ENCODE results near the gene OGFRL1. TPM values are rescaled to one million over a fixed set of nuclear protein-coding genes. Genes with fewer than 3 reads are reported as not detected.

OGFRL1 gene
- total and polyA plus RNA-seq, 4 donors: 0.71 to 9.3 (median 3.3) TPM

DNA sequence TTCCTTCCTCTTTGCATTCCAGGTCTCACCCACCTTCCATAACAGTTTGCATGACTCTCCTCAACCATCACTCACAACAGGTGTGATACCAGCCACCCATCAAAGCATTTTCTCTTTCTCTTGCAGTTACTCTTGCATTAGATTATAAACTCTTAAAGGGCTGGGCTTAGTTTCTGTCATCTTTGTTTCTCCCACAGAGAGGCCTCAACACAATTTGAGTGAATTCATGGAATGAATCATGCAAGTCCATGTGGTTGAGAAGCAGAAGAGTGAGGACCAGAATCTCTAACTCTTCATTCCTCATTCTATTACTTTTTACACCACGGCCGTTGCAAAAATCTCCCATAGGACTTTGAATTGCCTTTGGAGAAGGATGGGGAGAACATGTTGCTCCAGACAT lies 31.4 kb downstream of the OGFRL1 start (continued):
- TF ChIP-seq ZBTB33 (IDR thresholded peaks at IDR 0.05): no peak
- TF ChIP-seq RAD21 (IDR thresholded peaks at IDR 0.05): no peak
- no peak for TF ChIP-seq FOXA1 (IDR thresholded peaks at IDR 0.05)
- no peak for TF ChIP-seq RXRA (IDR thresholded peaks at IDR 0.05)
- no peak for TF ChIP-seq JUND (IDR thresholded peaks at IDR 0.05)
- TF ChIP-seq TAF1 (conservative IDR thresholded peaks at IDR 0.05): no peak
- TF ChIP-seq FOXA2 (IDR thresholded peaks at IDR 0.05): no peak
- TF ChIP-seq YY1 (IDR thresholded peaks at IDR 0.05): no peak

- no peak overlapping the region for H3K9ac ChIP-seq (ENCODE audit: low read depth in 1 of 2, low read length in 2 of 2)
- H3K27me3 ChIP-seq (ENCODE audit: control insufficient read depth in 4 of 4, insufficient read depth in 4 of 4, low read length in 3 of 4): no peaks in the 10 kb centered on the region
- H3K9me3 ChIP-seq (ENCODE audit: control insufficient read depth in 4 of 4, low read length in 3 of 4): no peaks in the 10 kb centered on the region
- no peak for DNase-seq (ENCODE audit: low spot score)
- peaks cover 0 to 3% (median 1%) of the 10 kb centered on the region in 4 donors for H3K4me1 ChIP-seq (ENCODE audit: control insufficient read depth in 4 of 4, insufficient read depth in 4 of 4, low read length in 3 of 4)
- no peak overlapping the region for H3K4me3 ChIP-seq (ENCODE audit: low read depth in 1 of 3, low read length in 3 of 3)
- no peaks in the 10 kb centered on the region for H3K36me3 ChIP-seq (ENCODE audit: control insufficient read depth in 4 of 4, insufficient read depth in 3 of 4, low read depth in 1 of 4, low read length in 3 of 4)
- no peak overlapping the region for H3K27ac ChIP-seq (ENCODE audit: low read depth in 1 of 2, low read length in 2 of 2)
- TF ChIP-seq RAD21 (IDR thresholded peaks at IDR 0.05) (no peak), FOXA2 (IDR thresholded peaks at IDR 0.05) (peak; percentile 26), ATF3 (IDR thresholded peaks at IDR 0.05) (no peak), MAX (IDR thresholded peaks at IDR 0.05) (no peak)
These were observed 32.7 kb downstream of the OGFRL1 start for GRCh38 chr6:71321314-71321713.

GRCh38 chr6:71324194-71324785 lies 35.7 kb downstream of the OGFRL1 start:
- DNase-seq (ENCODE audit: low spot score): no peak
- no peak overlapping the region for H3K9ac ChIP-seq (ENCODE audit: low read depth in 1 of 2, low read length in 2 of 2)
- TF ChIP-seq TAF1 (conservative IDR thresholded peaks at IDR 0.05): no peak
- TF ChIP-seq MAX (IDR thresholded peaks at IDR 0.05): no peak
- no peak for TF ChIP-seq YY1 (IDR thresholded peaks at IDR 0.05)
- TF ChIP-seq ZBTB33 (IDR thresholded peaks at IDR 0.05): no peak
- no peak for TF ChIP-seq RAD21 (IDR thresholded peaks at IDR 0.05)
- TF ChIP-seq ATF3 (IDR thresholded peaks at IDR 0.05): no peak
- TF ChIP-seq EGR1 (IDR thresholded peaks at IDR 0.05; ENCODE audit: low read depth in 2 of 2): no peak
- TF ChIP-seq NR2F2 (IDR thresholded peaks at IDR 0.05): no peak
- TF ChIP-seq, protein P1, sequence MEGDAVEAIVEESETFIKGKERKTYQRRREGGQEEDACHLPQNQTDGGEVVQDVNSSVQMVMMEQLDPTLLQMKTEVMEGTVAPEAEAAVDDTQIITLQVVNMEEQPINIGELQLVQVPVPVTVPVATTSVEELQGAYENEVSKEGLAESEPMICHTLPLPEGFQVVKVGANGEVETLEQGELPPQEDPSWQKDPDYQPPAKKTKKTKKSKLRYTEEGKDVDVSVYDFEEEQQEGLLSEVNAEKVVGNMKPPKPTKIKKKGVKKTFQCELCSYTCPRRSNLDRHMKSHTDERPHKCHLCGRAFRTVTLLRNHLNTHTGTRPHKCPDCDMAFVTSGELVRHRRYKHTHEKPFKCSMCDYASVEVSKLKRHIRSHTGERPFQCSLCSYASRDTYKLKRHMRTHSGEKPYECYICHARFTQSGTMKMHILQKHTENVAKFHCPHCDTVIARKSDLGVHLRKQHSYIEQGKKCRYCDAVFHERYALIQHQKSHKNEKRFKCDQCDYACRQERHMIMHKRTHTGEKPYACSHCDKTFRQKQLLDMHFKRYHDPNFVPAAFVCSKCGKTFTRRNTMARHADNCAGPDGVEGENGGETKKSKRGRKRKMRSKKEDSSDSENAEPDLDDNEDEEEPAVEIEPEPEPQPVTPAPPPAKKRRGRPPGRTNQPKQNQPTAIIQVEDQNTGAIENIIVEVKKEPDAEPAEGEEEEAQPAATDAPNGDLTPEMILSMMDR (IDR thresholded peaks at IDR 0.05; ENCODE audit: low read depth, low read length, missing input control): no peak
- H3K9me3 ChIP-seq (ENCODE audit: control insufficient read depth in 4 of 4, low read length in 3 of 4): no peaks in the 10 kb centered on the region
- no peaks in the 10 kb centered on the region for H3K36me3 ChIP-seq (ENCODE audit: control insufficient read depth in 4 of 4, insufficient read depth in 3 of 4, low read depth in 1 of 4, low read length in 3 of 4)
- 79% methylated on average over 5 of the region's 5 CpGs for WGBS
- no peak overlapping the region for H3K27ac ChIP-seq (ENCODE audit: low read depth in 1 of 2, low read length in 2 of 2)
- H3K4me1 ChIP-seq (ENCODE audit: control insufficient read depth in 4 of 4, insufficient read depth in 4 of 4, low read length in 3 of 4): peaks cover 0 to 3% (median 1%) of the 10 kb centered on the region in 4 donors
- H3K4me3 ChIP-seq (ENCODE audit: low read depth in 1 of 3, low read length in 3 of 3): no peak overlapping the region
- no peaks in the 10 kb centered on the region for H3K27me3 ChIP-seq (ENCODE audit: control insufficient read depth in 4 of 4, insufficient read depth in 4 of 4, low read length in 3 of 4)

All from liver (tissue), 9 donors.